Progenitor cell of endocrine pancreas (in vitro differentiated cells): Measurements from ENCODE around the gene DYNC1H1. TPM values are rescaled to one million over a fixed set of nuclear protein-coding genes. Genes with fewer than 3 reads are reported as not detected.
A peak's percentile ranks its signal among the peaks of the same experiment; 100 is the strongest.

Experiments used
- DNase-seq: peaks from one replicate; pipeline ENCODE4 v3.0.0; 2021; ENCODE audit warnings: low spot score; ENCODE audit not compliant: unreplicated experiment
- H3K27ac Mint-ChIP-seq: 2 replicates; pipeline ENCODE4 v1.8.0; 2021; ENCODE audit warnings: mild to moderate bottlenecking, moderate library complexity, mixed read lengths
- H3K27me3 Mint-ChIP-seq: 2 replicates; pipeline ENCODE4 v1.8.0; 2021; ENCODE audit warnings: mixed read lengths
- H3K36me3 Mint-ChIP-seq: 2 replicates; pipeline ENCODE4 v1.8.0; 2022; ENCODE audit warnings: mixed read lengths; ENCODE audit not compliant: insufficient read depth
- H3K4me1 Mint-ChIP-seq: 2 replicates; pipeline ENCODE4 v1.8.0; 2021; ENCODE audit warnings: low read depth, mixed read lengths
- H3K4me3 Mint-ChIP-seq: 2 replicates; pipeline ENCODE4 v1.8.0; 2021; ENCODE audit warnings: low read depth, mild to moderate bottlenecking, moderate library complexity, mixed read lengths
- H3K9me3 Mint-ChIP-seq: 2 replicates; pipeline ENCODE4 v1.8.0; 2021; ENCODE audit warnings: low read depth, mixed read lengths
- CTCF ChIP-seq: fragments of 200-600 bp; sonication (generic); IDR thresholded peaks from one replicate; pipeline ENCODE4 v1.5.0; 2021; ENCODE audit warnings: antibody characterized with exemption, mild to moderate bottlenecking; ENCODE audit not compliant: unreplicated experiment
- total RNA-seq: library from RNA; stranded (reverse); gene quantifications from 2 replicates; pipeline ENCODE4 v1.2.1, GENCODE V29; 2021

Gene DYNC1H1
- total RNA-seq, 1 donor from 2014 or later: 501 TPM

DNA sequence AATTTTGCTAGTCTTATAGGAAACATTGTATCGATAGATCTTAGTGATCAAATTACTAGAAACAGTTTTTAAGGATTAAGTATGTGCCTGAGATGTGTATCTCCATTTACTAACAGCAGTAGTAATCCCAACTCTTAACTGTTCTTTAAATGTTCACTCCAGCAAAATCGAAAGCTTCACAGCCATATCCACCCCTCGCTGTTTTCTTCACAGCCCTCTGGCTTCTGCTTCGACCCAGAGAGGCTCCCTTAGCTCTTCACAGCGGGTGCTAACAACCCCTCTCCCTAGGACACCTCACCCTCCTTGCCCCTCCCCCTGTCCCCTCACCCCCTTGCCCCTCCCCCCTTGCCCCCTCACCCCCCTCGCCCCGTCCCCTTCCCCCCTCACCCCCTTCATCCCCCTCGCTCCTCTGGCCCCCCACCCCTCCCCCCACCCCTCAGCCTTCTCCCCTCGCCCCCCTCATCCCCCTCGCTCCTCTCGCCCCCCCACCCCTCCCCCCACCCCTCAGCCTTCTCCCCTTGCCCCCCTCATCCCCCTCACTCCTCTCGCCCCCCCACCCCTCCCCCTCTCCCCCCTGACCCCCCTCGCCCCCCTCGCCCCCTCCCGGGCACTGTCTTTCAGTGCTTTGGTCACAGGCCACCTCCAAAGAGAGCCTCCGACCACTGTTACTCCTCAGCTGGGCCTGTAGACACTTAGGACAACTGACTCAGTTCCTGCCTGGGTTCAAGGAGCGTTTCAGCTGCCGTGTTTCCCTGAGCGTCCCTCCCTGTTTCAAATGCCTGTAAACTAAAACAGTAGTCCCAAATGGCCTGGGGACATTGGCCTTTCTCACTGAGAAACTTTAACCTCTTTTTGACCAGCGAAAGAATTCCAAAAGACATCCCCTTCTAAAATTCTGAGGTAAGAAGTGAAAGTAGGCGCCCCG, 46.0 kb upstream of the DYNC1H1 start:
- no peak for DNase-seq
- no peak for TF ChIP-seq CTCF
- Mint-ChIP-seq H3K27ac (peak overlapping the region; percentile 85), H3K9me3 (no peaks in the 10 kb centered on the region), H3K36me3 (peaks cover 14% of the 10 kb centered on the region), H3K4me1 (no peaks in the 10 kb centered on the region), H3K4me3 (no peak overlapping the region), H3K27me3 (no peaks in the 10 kb centered on the region)

- no peaks in the 10 kb centered on the region for H3K9me3 Mint-ChIP-seq
- no peaks in the 10 kb centered on the region for H3K4me1 Mint-ChIP-seq
- no peaks in the 10 kb centered on the region for H3K27me3 Mint-ChIP-seq
- peaks cover 12% of the 10 kb centered on the region for H3K36me3 Mint-ChIP-seq
- H3K4me3 Mint-ChIP-seq: no peak overlapping the region
- H3K27ac Mint-ChIP-seq: no peak overlapping the region
- DNase-seq: no peak
- no peak for TF ChIP-seq CTCF
Observed at GRCh38 chr14:101920271-101920670, 44.1 kb upstream of the DYNC1H1 start.

DNA sequence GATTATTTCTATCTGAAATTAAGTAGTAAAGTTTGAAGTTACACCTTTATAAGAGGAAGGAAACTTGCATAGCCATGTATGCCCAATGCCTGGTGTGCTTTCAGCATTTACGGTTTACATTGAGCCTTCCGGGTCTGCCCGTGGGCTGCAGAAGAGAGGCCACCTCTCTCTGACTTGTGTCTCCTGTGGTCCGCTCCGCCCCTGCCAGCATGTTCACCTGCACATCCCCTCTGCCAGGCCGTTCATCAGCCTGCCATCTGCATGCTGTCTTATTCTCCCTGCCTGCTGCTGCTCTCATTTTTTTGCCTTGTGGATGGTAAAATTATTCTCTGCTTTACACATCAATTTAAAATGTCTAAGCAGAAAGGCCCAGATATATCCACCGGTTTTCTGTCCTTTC, 41.5 kb upstream of the DYNC1H1 start:
- Mint-ChIP-seq H3K27me3 (no peaks in the 10 kb centered on the region), H3K4me1 (no peaks in the 10 kb centered on the region), H3K9me3 (no peaks in the 10 kb centered on the region), H3K4me3 (no peak overlapping the region), H3K36me3 (peaks cover 11% of the 10 kb centered on the region), H3K27ac (no peak overlapping the region)
- DNase-seq: no peak
- no peak for TF ChIP-seq CTCF

DNA sequence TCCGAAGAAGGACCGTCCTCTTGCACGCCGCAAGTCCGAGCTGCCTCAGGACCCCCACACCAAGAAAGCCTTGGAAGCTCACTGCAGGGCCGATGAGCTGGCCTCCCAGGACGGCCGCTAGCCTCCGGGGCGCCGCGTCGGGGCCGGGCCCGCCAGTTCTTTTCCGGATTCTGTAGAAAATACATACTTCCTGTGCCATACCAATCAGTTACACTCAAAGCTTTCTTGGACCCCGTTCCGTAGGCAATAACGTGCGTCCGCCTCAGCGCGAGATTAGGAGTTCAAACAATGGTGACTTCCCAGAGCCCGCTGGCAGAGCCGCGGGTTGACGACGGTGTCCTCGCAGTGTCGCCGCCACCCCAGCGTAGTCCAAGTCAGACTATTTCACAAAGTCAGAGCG, 39.2 kb upstream of the DYNC1H1 start:
- no peak overlapping the region for H3K4me3 Mint-ChIP-seq
- no peaks in the 10 kb centered on the region for H3K9me3 Mint-ChIP-seq
- no peak for DNase-seq
- TF ChIP-seq CTCF: no peak
- H3K27ac Mint-ChIP-seq: no peak overlapping the region
- peaks cover 9% of the 10 kb centered on the region for H3K36me3 Mint-ChIP-seq
- no peaks in the 10 kb centered on the region for H3K4me1 Mint-ChIP-seq
- no peaks in the 10 kb centered on the region for H3K27me3 Mint-ChIP-seq

- no peak overlapping the region for H3K27ac Mint-ChIP-seq
Observed at GRCh38 chr14:101926085-101926484, 38.3 kb upstream of the DYNC1H1 start.

More at GRCh38 chr14:101926085-101926484, 38.3 kb upstream of the DYNC1H1 start:
- DNase-seq: no peak
- no peaks in the 10 kb centered on the region for H3K4me1 Mint-ChIP-seq
- H3K27me3 Mint-ChIP-seq: no peaks in the 10 kb centered on the region
- peaks cover 9% of the 10 kb centered on the region for H3K36me3 Mint-ChIP-seq
- H3K4me3 Mint-ChIP-seq: no peak overlapping the region
- TF ChIP-seq CTCF: no peak
- H3K9me3 Mint-ChIP-seq: no peaks in the 10 kb centered on the region
